Motor neuron (in vitro differentiated cells): ENCODE measurements around the gene SH2D6. TPM values are rescaled to one million over a fixed set of nuclear protein-coding genes. Genes with fewer than 3 reads are reported as not detected.
A peak's percentile ranks its signal among the peaks of the same experiment; 100 is the strongest.
"Not testable (repeated sequence)": the region's sequence is repeated elsewhere in the genome, so short reads cannot be mapped to it uniquely, and the experiment has no call there.

Source experiments
- ATAC-seq, 8 experiments: fragments of 200-7000 bp; cut with Tn5 transposase; replicated peaks in 6 of 8; 2 replicates each; pipeline ENCODE4 v1.8.0; 2021; ENCODE audit warnings: mild to moderate bottlenecking in 8 of 8, moderate library complexity in 8 of 8
- H3K27ac ChIP-seq, 2 donors: fragments of 250-450 bp; sonication (Bioruptor Pico); 2 replicates each; pipeline ENCODE4 v1.9.0; 2021; ENCODE audit warnings: antibody characterized with exemption in 2 of 2, mild to moderate bottlenecking in 2 of 2, moderate library complexity in 1 of 2
- H3K4me1 ChIP-seq, 2 donors: fragments of 250-450 bp; sonication (Bioruptor Pico); replicated peaks in 1 of 2; 2 replicates each; pipeline ENCODE4 v1.6.1; 2021; ENCODE audit warnings: antibody characterized with exemption in 2 of 2, mild to moderate bottlenecking in 2 of 2, moderate library complexity in 1 of 2
- H3K4me3 ChIP-seq, 5 donors: fragments of 250-450 bp; sonication (Bioruptor Pico); 2 replicates each; pipeline ENCODE4 v1.9.0; 2021; ENCODE audit warnings: antibody characterized with exemption in 5 of 5, mild to moderate bottlenecking in 5 of 5, moderate library complexity in 4 of 5
- WGBS, 10 experiments: fragments of 450-650 bp; shearing (Covaris generic); methylation state at CpG; one replicate each; pipeline ENCODE4 v1.0.0; 2022; 5-methylcytosine and 5-hydroxymethylcytosine counted together
- in situ Hi-C, 9 experiments: fragments of 400-800 bp; cut with MboI; loops; one replicate each; pipeline ENCODE4 v1.15.0; 2021; ENCODE audit warnings: low sequenced_read_pairs in 9 of 9, low pct_unique_long_range_greater_than_20kb in 2 of 9; ENCODE audit not compliant: unreplicated experiment in 9 of 9
- total RNA-seq, 8 experiments: library from RNA; unstranded; fragments of 300-600 nt; gene quantifications; 2 replicates each; pipeline versions ENCODE4 v1.2.3 to v1.2.4, GENCODE V29; 2022

SH2D6 gene
- 1 to 10 TPM in 2 of 8 experiments, under 1 TPM in 6; 0.38 to 2.4 (median 0.67) TPM for total RNA-seq

DNA sequence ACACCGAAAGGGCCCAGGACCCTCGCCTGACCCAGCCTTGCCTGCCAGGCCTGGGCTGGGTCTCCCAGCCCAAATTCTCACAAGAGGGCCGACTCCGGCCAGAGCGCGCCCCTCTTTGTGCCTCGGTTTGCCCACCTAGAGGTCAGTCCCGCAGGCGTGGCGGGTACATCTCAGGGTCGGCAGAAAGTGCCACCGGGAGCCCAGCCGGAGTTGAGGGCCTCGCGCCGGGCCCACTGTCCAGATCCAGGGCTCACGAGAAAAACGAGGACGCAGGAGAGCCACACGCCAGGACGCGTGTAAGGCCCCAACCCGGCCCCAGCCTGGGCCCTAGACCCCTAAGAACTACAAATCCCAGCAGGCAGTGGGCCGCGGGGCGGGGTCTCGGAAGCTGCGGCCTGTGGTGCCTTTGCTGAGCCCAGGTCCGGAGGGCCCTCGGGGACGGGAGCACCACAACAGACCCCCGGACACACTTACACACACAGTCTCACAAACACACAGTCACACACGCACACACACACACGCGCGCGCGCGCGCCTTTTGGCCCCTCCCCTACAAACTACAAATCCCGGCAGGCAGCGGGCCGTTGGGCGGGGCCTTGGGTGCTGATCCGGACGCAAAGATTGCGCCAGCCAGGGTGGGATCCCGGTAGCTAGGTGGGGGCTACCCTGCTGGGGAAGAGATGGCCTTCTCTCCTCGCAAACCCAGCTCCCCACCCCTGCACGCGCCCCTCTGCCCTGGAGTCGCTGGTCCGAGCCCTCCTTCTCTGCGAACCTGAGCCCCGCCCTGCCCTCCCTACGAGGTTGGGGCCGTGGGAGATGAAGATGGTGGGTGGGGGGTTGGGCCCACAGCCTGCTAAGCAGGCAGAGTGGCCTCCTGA is at the start of gene SH2D6:
SH2D6 (plus strand) TSS at position 583 of the 877 bp plus-strand sequence. CDS start 10,752 bp downstream, outside the sequence.
- WGBS, 10 experiments: 33 to 81% (median 56%) methylated on average over 2 to 9 of the region's 57 CpGs; no CpG with 5 or more reads in 6 of the 10 experiments
- Histone ChIP-seq H3K27ac (peak within 1 kb of the TSS; percentile 94 to 98), H3K4me1 (peaks cover 20 to 32% of the 10 kb centered on the region in 2 donors), H3K4me3 (peak within 1 kb of the TSS; percentile 44 to 58 (median 49))
- peak; percentile 65 to 88 (median 84) for ATAC-seq
- in situ Hi-C loops: no loop called here

DNA sequence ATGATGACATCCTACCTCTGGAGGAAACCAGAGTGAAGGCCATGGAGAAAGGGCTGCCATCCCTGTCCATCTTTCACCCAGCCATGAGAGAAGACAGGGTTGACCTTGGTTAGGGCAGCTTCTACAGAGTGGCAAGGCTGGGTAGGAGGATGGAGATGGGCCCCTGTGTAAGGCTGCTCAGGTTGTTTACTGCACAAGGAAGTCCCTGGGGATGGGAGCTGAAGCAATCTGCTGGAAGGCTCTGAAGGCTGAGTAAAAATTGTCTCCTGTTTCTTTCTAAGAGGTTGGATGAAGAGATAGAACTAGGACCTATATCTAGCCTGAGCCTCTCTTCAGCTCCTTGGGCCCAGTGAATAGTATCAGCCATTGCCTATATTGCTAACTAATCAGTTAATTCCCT is 49.6 kb upstream of the SH2D6 start:
- H3K27ac ChIP-seq: no peak overlapping the region
- in situ Hi-C loops: no loop called here
- ATAC-seq: no peak

DNA sequence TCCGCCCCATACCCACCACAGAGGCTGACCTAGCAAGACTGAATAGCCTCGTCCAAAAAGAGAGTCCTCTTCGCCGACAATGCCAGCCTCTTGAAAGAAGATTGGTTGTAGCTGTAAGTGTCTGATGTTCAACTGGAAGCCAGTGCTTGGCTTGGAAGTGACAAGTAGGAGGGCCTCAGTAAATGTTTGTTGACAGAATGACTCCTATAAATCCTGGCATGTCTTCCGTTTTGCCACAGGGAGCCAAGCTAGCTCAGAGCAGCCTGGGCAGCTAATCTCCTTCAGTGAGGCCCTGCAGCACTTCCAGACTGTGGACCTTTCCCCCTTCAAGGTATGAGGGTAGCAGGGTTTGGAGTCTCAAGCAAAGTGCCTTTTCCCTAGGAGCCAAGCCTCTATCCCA is 49.0 kb upstream of the SH2D6 start:
- WGBS, 10 experiments: 20 to 100% (median 78%) methylated on average over 1 to 4 of the region's 5 CpGs; no CpG with 5 or more reads in 5 of the 10 experiments
- peak in 1 of 8 experiments; percentile 81 for ATAC-seq
- H3K4me3 ChIP-seq: no peak overlapping the region
- no peaks in the 10 kb centered on the region for H3K4me1 ChIP-seq
- in situ Hi-C loops: no loop called here
- H3K27ac ChIP-seq: no peak overlapping the region

More for the DNA sequence above, 49.6 kb upstream of the SH2D6 start:
- Histone ChIP-seq H3K4me1 (no peaks in the 10 kb centered on the region), H3K4me3 (no peak overlapping the region)

DNA sequence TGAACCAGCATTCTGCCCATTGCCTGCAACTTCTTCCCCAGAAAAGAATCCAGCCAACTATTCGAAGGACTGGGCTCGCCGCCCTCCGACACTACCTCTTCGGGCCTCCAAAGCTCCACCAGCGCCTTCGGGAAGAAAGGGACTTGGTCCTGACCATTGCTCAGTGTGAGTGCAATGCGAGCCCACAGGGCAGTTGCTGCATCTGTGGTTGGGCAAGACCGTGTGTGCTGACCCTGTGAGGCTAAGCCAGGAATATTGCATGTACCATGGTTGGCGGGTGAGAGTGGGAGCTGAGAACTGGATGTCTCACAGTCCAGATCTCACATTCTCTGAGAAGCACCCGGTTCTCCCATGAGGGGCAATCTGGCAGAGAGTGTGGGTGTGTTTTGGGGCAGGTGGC is 47.5 kb upstream of the SH2D6 start:
- in situ Hi-C loops: no loop called here
- no peak overlapping the region for H3K4me3 ChIP-seq
- H3K4me1 ChIP-seq: no peaks in the 10 kb centered on the region
- WGBS, 10 experiments: 100% methylated on average over 1 to 2 of the region's 11 CpGs; no CpG with 5 or more reads in 7 of the 10 experiments
- H3K27ac ChIP-seq: no peak overlapping the region
- ATAC-seq: no peak

DNA sequence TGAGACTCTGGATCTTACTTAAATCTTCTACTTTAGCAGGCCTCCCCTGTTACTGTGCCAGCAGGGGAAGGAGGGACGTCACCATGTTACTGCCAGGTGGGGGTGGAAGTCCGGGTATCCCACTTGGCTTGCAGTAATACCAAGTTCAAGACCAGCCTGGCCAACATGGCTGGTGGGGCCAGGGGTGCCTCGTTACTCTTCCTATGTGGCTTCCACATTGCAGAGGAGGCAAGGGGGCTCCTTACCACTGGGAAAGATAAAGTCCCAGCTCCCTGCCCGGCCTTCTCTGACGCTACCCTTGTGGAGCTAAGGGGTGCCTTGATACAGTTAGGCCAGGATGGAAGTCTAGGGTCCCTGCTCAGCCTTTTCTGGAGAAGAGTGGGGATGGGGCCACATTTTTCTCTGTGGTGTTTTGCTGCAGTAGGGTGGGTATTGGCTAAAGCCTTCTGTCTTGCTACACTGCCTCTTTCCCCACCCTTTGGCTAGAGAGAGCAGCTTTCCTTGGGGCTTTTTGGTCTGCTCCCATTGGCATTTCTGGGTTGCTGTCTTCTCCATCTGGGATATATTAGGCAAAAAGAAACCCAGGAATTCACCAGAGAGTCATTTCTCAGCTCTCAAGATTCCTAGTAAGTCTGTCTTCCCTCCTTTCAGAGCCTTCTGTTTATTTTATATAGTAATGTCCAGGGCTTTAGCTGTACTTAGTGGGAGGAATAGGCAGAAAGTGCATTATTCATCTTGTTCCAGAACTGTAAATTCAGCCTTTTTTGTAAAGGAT is 42.0 kb upstream of the SH2D6 start:
- peak in 2 of 8 experiments; percentile 58 to 62 for ATAC-seq
- no peaks in the 10 kb centered on the region for H3K4me1 ChIP-seq
- no peak overlapping the region for H3K4me3 ChIP-seq
- WGBS, 10 experiments: 60 to 100% (median 91%) methylated on average over 1 to 3 of the region's 5 CpGs; no CpG with 5 or more reads in 4 of the 10 experiments
- no peak overlapping the region for H3K27ac ChIP-seq
- in situ Hi-C loops: no loop called here

DNA sequence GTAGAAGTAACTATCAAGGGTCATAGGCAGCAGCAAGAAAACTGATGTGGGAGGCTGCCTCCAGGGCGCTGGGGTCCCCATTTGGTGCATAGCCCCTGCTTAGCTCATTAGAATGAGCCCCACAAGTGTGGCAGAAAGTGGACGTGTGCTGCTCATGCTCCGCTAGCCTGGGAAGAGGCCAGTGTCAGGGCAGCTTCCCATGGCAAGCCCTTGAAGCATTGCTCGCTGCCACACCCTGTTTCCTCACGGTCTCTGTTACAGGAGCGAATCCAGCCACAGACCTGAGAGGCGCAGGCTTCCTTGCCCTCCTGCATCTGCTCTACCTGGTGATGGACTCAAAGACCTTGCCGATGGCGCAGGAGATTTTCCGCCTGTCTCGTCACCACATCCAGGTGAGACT is 41.4 kb upstream of the SH2D6 start:
- ATAC-seq: peak in 2 of 8 experiments; percentile 78 to 88
- no peaks in the 10 kb centered on the region for H3K4me1 ChIP-seq
- in situ Hi-C loops: no loop called here
- WGBS, 10 experiments: 40 to 100% (median 100%) methylated on average over 1 to 6 of the region's 11 CpGs; no CpG with 5 or more reads in 5 of the 10 experiments
- no peak overlapping the region for H3K27ac ChIP-seq
- H3K4me3 ChIP-seq: no peak overlapping the region

DNA sequence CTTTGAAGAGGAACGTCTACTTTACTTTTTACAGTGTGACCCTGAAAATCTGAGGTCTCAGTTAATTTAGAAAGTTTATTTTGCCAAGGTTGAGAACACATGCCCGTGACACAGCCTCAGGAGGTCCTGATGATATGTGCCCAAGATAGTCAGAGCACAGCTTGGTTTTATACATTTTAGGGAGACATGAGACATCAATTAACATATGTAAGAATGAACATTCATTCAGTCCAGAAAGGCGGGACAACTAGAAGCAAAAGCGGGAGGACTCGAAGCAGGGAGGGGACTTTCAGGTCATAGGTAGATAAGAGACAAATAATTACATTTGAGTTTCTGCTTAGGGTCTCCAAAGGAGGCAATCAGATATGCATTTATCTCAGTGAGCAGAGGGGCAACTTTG is 40.3 kb upstream of the SH2D6 start:
- 10 to 100% (median 89%) methylated on average over 1 to 5 of the region's 5 CpGs; no CpG with 5 or more reads in 1 of the 10 experiments for WGBS, 10 experiments
- in situ Hi-C loops: no loop called here
- no peak overlapping the region for H3K27ac ChIP-seq
- ATAC-seq: peak in 2 of 8 experiments; percentile 59 to 64
- no peak overlapping the region for H3K4me3 ChIP-seq
- no peaks in the 10 kb centered on the region for H3K4me1 ChIP-seq

DNA sequence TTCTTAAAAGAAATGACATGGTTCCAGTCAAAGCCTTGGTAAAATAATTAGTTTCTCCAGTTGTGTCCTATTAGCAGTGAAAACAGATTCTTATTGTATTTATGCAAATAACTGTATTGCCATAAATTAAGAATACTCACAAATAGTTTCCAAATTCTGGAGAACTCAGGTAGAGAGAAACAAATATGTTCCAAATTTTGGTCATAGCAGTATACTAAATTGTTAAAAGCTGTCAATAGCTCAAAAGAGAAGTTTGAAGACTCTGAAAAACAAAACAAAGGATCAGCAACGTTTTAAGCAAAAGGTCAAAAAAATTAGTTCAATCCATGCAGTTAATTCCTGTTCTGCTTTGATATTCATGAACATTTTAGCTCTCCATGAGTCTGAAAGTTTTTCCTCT is 38.5 kb upstream of the SH2D6 start:
- no peak overlapping the region for H3K27ac ChIP-seq

DNA sequence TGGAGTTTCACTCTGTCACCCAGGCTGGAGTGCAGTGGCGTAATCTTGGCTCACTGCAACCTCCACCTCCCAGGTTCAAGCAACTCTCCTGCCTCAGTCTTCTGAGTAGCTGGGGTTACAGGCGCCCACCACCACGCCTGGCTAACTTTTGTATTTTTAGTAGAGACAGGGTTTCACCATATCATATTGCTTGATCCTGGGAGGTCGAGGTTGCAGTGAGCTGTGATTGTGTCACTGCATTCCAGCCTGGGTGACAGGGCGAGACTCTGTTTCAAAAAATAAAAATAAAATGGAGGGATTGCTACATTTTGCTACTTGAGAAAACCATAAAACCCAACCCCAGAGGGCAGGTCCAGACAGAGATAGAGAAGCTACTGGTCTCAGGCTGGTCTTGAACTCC is 35.4 kb upstream of the SH2D6 start:
- 62 to 100% (median 89%) methylated on average over 1 to 5 of the region's 5 CpGs; no CpG with 5 or more reads in 1 of the 10 experiments for WGBS, 10 experiments

More for the DNA sequence above, 38.5 kb upstream of the SH2D6 start:
- in situ Hi-C loops: no loop called here
- Histone ChIP-seq H3K4me1 (no peaks in the 10 kb centered on the region), H3K4me3 (no peak overlapping the region)
- no peak for ATAC-seq
- WGBS, 10 experiments: 0 to 86% (median 62%) methylated on average over 1 of the region's 1 CpG

DNA sequence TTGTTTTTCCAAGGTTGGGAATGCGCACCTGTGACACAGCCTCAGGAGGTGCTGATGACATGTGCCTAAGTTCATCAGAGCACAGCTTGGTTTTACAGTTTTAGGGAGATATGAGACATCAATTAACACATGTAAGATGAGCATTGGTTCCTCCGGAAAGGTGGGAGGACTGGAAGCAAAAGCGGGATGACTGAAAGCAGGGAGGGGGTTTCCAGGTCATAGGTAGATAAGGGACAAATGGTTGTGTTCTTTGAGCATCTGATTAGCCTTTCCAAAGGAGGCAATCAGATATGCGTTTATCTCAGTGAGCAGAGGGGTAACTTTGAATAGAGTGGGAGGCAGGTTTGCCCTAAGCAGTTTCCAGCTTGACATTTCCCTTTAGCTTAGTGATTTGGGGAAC is 34.7 kb upstream of the SH2D6 start:
- Histone ChIP-seq H3K27ac (no peak overlapping the region), H3K4me1 (peaks cover 0 to 7% of the 10 kb centered on the region in 2 donors), H3K4me3 (no peak overlapping the region)
- 40 to 100% (median 82%) methylated on average over 1 to 4 of the region's 4 CpGs for WGBS, 10 experiments
- in situ Hi-C loops: no loop called here
- no peak for ATAC-seq

More for the DNA sequence above, 35.4 kb upstream of the SH2D6 start:
- ATAC-seq: peak in 1 of 8 experiments; percentile 35
- H3K4me3 ChIP-seq, H3K4me1 ChIP-seq, in situ Hi-C loops, H3K27ac ChIP-seq: not testable (repeated sequence)

DNA sequence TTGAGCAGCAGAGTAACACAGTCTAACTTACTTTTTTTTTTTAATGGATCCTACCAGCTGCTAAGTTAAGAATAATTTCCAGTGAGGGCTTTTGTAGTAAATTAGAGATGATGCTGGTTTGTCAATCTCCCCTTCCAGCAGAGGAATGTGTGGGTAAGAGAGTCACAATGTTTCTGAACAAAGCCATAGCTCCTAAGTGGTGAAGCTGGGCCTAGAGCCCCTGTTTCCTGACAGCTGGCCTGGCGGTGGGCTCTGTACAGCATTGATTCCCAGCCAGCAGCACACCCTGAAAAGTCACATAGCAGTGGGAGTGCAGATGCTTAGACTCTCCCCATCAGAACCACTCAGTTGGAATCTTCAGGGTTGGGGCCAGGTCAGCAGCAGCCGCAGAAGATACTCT is 32.8 kb upstream of the SH2D6 start:
- Histone ChIP-seq H3K27ac (no peak overlapping the region), H3K4me1 (peaks cover 0 to 12% of the 10 kb centered on the region in 2 donors), H3K4me3 (no peak overlapping the region)
- in situ Hi-C loops: no loop called here
- WGBS, 10 experiments: 67 to 100% (median 88%) methylated on average over 1 to 2 of the region's 2 CpGs; no CpG with 5 or more reads in 4 of the 10 experiments
- ATAC-seq: no peak

DNA sequence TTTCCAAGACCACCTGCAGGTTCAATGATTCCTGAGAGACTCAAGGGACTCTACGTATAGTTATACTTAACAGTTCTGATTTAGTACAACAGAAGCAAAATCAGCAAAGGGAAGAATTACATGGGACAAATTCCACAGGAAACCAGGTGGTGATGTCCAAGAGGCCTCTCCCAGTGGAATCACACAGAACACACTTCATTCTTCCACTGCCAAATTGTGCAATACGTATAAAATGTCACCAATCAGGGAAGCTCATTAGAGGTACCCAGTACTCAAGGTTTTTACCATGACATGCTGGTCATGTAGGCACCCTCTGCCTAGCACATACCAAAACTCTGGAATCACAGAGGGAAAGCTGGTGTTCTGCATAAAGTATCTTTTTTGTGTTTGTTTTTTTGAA is 30.8 kb upstream of the SH2D6 start:
- peaks cover 0 to 12% of the 10 kb centered on the region in 2 donors for H3K4me1 ChIP-seq
- WGBS, 10 experiments: 70 to 100% (median 100%) methylated on average over 1 to 2 of the region's 2 CpGs; no CpG with 5 or more reads in 3 of the 10 experiments
- ATAC-seq: no peak
- no peak overlapping the region for H3K27ac ChIP-seq
- no peak overlapping the region for H3K4me3 ChIP-seq
- in situ Hi-C loops: no loop called here
